Stimulated activated effector memory CD8-positive, alpha-beta T cell treated with anti-CD3 and anti-CD28 coated beads, Interleukin-12 subunit alpha, Interleukin-12 subunit beta, amount 100 ng/mL, for 72 hours (primary cell): Measurements from ENCODE around the gene F8.
"Not testable (repeated sequence)": the region's sequence is repeated elsewhere in the genome, so short reads cannot be mapped to it uniquely, and the experiment has no call there.

ENCODE experiments used
- ATAC-seq: fragments of 150-1000 bp; cut with Tn5 transposase; 2 replicates; pipeline ENCODE4 v1.10.0; 2021
- DNase-seq, 2 donors: peaks; one replicate each; pipeline ENCODE4 v3.0.0; 2021 to 2022; ENCODE audit warnings: low spot score in 2 of 2
- H3K27ac Mint-ChIP-seq: one replicate; pipeline ENCODE4 v1.8.0; 2022; ENCODE audit warnings: mild to moderate bottlenecking, mixed read lengths
- H3K36me3 Mint-ChIP-seq: one replicate; pipeline ENCODE4 v1.8.0; 2022; ENCODE audit warnings: mild to moderate bottlenecking, mixed read lengths
- H3K4me1 Mint-ChIP-seq: one replicate; pipeline ENCODE4 v1.8.0; 2022; ENCODE audit warnings: mixed read lengths
- H3K4me3 Mint-ChIP-seq: one replicate; pipeline ENCODE4 v1.8.0; 2022; ENCODE audit warnings: mild to moderate bottlenecking, mixed read lengths
- H3K9me3 Mint-ChIP-seq: one replicate; pipeline ENCODE4 v1.8.0; 2022; ENCODE audit warnings: mixed read lengths

Gene F8

GRCh38 chrX:154890990-154891639, 131.4 kb downstream of the F8 start:
- no peak for ATAC-seq
- no peak for DNase-seq
- H3K4me1 Mint-ChIP-seq, result peaks cover 6% of the 10 kb centered on the region
- H3K27ac Mint-ChIP-seq, result no peak overlapping the region
- no peak overlapping the region for H3K4me3 Mint-ChIP-seq
- H3K36me3 Mint-ChIP-seq, result no peaks in the 10 kb centered on the region
- no peaks in the 10 kb centered on the region for H3K9me3 Mint-ChIP-seq

GRCh38 chrX:154886789-154887221, 135.7 kb downstream of the F8 start:
- not testable (repeated sequence) for H3K4me1 Mint-ChIP-seq, H3K27ac Mint-ChIP-seq, DNase-seq, H3K36me3 Mint-ChIP-seq, H3K4me3 Mint-ChIP-seq, H3K9me3 Mint-ChIP-seq
- ATAC-seq, result peak; percentile 49

- DNase-seq, result peak; percentile 3 to 64
- not testable (repeated sequence) for H3K4me1 Mint-ChIP-seq, H3K36me3 Mint-ChIP-seq, H3K9me3 Mint-ChIP-seq, H3K4me3 Mint-ChIP-seq, H3K27ac Mint-ChIP-seq
- ATAC-seq, result peak; percentile 83
These were observed 136.3 kb downstream of the F8 start, which contains the start of gene F8A1 for GRCh38 chrX:154886069-154886788. F8A1 (plus strand) TSS chrX:154886355; CDS start chrX:154886375, 20 bp downstream.

GRCh38 chrX:154885549-154885948, 137.0 kb downstream of the F8 start:
- DNase-seq, H3K4me3 Mint-ChIP-seq, H3K27ac Mint-ChIP-seq, H3K4me1 Mint-ChIP-seq, H3K9me3 Mint-ChIP-seq, H3K36me3 Mint-ChIP-seq: not testable (repeated sequence)
- ATAC-seq, result peak; percentile 58

- H3K4me1 Mint-ChIP-seq, H3K9me3 Mint-ChIP-seq, H3K4me3 Mint-ChIP-seq, ATAC-seq, DNase-seq, H3K27ac Mint-ChIP-seq, H3K36me3 Mint-ChIP-seq: not testable (repeated sequence)
These were observed 137.5 kb downstream of the F8 start for GRCh38 chrX:154885057-154885456.

- ATAC-seq, result peak; percentile 76
- not testable (repeated sequence) for H3K27ac Mint-ChIP-seq, H3K4me3 Mint-ChIP-seq, H3K9me3 Mint-ChIP-seq, H3K36me3 Mint-ChIP-seq, H3K4me1 Mint-ChIP-seq, DNase-seq
These were observed 138.5 kb downstream of the F8 start for GRCh38 chrX:154884069-154884468.

GRCh38 chrX:154873329-154873728, 149.2 kb downstream of the F8 start:
- H3K4me1 Mint-ChIP-seq, result no peaks in the 10 kb centered on the region
- DNase-seq (no peak), ATAC-seq (no peak)
- H3K4me3 Mint-ChIP-seq, result no peak overlapping the region
- H3K36me3 Mint-ChIP-seq, result no peaks in the 10 kb centered on the region
- H3K27ac Mint-ChIP-seq, result no peak overlapping the region
- peaks cover 3% of the 10 kb centered on the region for H3K9me3 Mint-ChIP-seq

- not testable (repeated sequence) for ATAC-seq, H3K36me3 Mint-ChIP-seq, H3K27ac Mint-ChIP-seq, DNase-seq, H3K4me1 Mint-ChIP-seq, H3K4me3 Mint-ChIP-seq, H3K9me3 Mint-ChIP-seq
These were observed 154.0 kb downstream of the F8 start for GRCh38 chrX:154868522-154868921.

GRCh38 chrX:154855256-154855655, 167.3 kb downstream of the F8 start:
- no peaks in the 10 kb centered on the region for H3K9me3 Mint-ChIP-seq
- H3K4me3 Mint-ChIP-seq, result no peak overlapping the region
- no peak for ATAC-seq
- DNase-seq, result no peak
- H3K27ac Mint-ChIP-seq, result no peak overlapping the region
- H3K4me1 Mint-ChIP-seq, result no peaks in the 10 kb centered on the region
- peaks cover 12% of the 10 kb centered on the region for H3K36me3 Mint-ChIP-seq

GRCh38 chrX:154850957-154851611, 171.4 kb downstream of the F8 start:
- Mint-ChIP-seq H3K36me3 (peaks cover 9% of the 10 kb centered on the region), H3K4me3 (no peak overlapping the region), H3K9me3 (no peaks in the 10 kb centered on the region), H3K4me1 (no peaks in the 10 kb centered on the region), H3K27ac (no peak overlapping the region)
- ATAC-seq (no peak), DNase-seq (no peak)

- Mint-ChIP-seq H3K36me3 (no peaks in the 10 kb centered on the region), H3K9me3 (no peaks in the 10 kb centered on the region), H3K4me1 (no peaks in the 10 kb centered on the region), H3K4me3 (no peak overlapping the region), H3K27ac (no peak overlapping the region)
- ATAC-seq (peak; percentile 48), DNase-seq (no peak)
These were observed 181.7 kb downstream of the F8 start for GRCh38 chrX:154840856-154841255.

- no peak overlapping the region for H3K4me3 Mint-ChIP-seq
- no peaks in the 10 kb centered on the region for H3K36me3 Mint-ChIP-seq
- H3K27ac Mint-ChIP-seq, result no peak overlapping the region
- H3K4me1 Mint-ChIP-seq, result no peaks in the 10 kb centered on the region
- H3K9me3 Mint-ChIP-seq, result no peaks in the 10 kb centered on the region
- ATAC-seq (no peak), DNase-seq (no peak)
These were observed 186.4 kb downstream of the F8 start for GRCh38 chrX:154836163-154836562.

- H3K4me1 Mint-ChIP-seq, result no peaks in the 10 kb centered on the region
- H3K4me3 Mint-ChIP-seq, result no peak within 1 kb of the TSS
- no peak for DNase-seq
- ATAC-seq, result no peak
- H3K9me3 Mint-ChIP-seq, result no peaks in the 10 kb centered on the region
- no peak within 1 kb of the TSS for H3K27ac Mint-ChIP-seq
- no peaks in the 10 kb centered on the region for H3K36me3 Mint-ChIP-seq
These were observed 188.0 kb downstream of the F8 start, which contains the start of gene SMIM9 for GRCh38 chrX:154834562-154834961. SMIM9 (minus strand) TSS chrX:154834662; CDS start chrX:154830856, 3,806 bp downstream.

- Mint-ChIP-seq H3K4me3 (no peak overlapping the region), H3K27ac (no peak overlapping the region), H3K9me3 (no peaks in the 10 kb centered on the region), H3K4me1 (no peaks in the 10 kb centered on the region), H3K36me3 (no peaks in the 10 kb centered on the region)
- ATAC-seq (no peak), DNase-seq (no peak)
These were observed 188.7 kb downstream of the F8 start for GRCh38 chrX:154833746-154834274.

GRCh38 chrX:154829926-154830442, 192.5 kb downstream of the F8 start:
- no peak overlapping the region for H3K4me3 Mint-ChIP-seq
- DNase-seq (no peak), ATAC-seq (no peak)
- no peak overlapping the region for H3K27ac Mint-ChIP-seq
- H3K4me1 Mint-ChIP-seq, result peaks cover 11% of the 10 kb centered on the region
- no peaks in the 10 kb centered on the region for H3K36me3 Mint-ChIP-seq
- H3K9me3 Mint-ChIP-seq, result no peaks in the 10 kb centered on the region
